OCI-LY1 (cell line): ENCODE data around the gene RAPGEF3.

Source experiments
- H2AFZ ChIP-seq: fragments of 200-600 bp; sonication (generic), shearing (Covaris generic); 2 replicates; pipeline ENCODE4 v1.6.0; 2014; ENCODE audit warnings: antibody characterized with exemption, mild to moderate bottlenecking, low read length
- H3F3A ChIP-seq: fragments of 200-600 bp; sonication (generic), shearing (Covaris generic); 2 replicates; pipeline ENCODE4 v1.6.0; 2014; ENCODE audit warnings: mild to moderate bottlenecking, antibody characterized with exemption, low read length, moderate library complexity; ENCODE audit not compliant: insufficient read depth
- H3K27ac ChIP-seq: fragments of 200-600 bp; sonication (generic); 2 replicates; pipeline ENCODE4 v1.5.1; 2014; ENCODE audit warnings: low read length, mixed run types, mild to moderate bottlenecking, low read depth; ENCODE audit not compliant: poor library complexity, severe bottlenecking
- H3K27me3 ChIP-seq: fragments of 200-600 bp; sonication (generic); 2 replicates; pipeline ENCODE4 v1.6.0; 2014; ENCODE audit warnings: antibody characterized with exemption, mild to moderate bottlenecking, low read length, moderate library complexity; ENCODE audit not compliant: insufficient read depth
- H3K36me3 ChIP-seq: fragments of 200-600 bp; sonication (generic); 2 replicates; pipeline ENCODE4 v1.6.1; 2014; ENCODE audit warnings: mild to moderate bottlenecking, antibody characterized with exemption, low read length, moderate library complexity, mixed read lengths; ENCODE audit not compliant: insufficient read depth
- H3K4me1 ChIP-seq: fragments of 200-600 bp; sonication (generic); 2 replicates; pipeline ENCODE4 v1.5.1; 2014; ENCODE audit warnings: mild to moderate bottlenecking, low read length, moderate library complexity; ENCODE audit not compliant: insufficient read depth, severe bottlenecking
- H3K4me2 ChIP-seq: fragments of 200-600 bp; sonication (generic), shearing (Covaris generic); 2 replicates; pipeline ENCODE4 v1.6.1; 2014; ENCODE audit warnings: low read length
- H3K4me3 ChIP-seq: fragments of 200-600 bp; sonication (generic); 2 replicates; pipeline ENCODE4 v1.5.1; 2014; ENCODE audit warnings: low read length, low read depth, mild to moderate bottlenecking, mixed read lengths; ENCODE audit not compliant: poor library complexity, severe bottlenecking
- H3K79me2 ChIP-seq: fragments of 200-600 bp; shearing (Covaris generic); 2 replicates; pipeline ENCODE4 v1.6.1; 2016; ENCODE audit warnings: mixed run types, low read length, mixed read lengths; ENCODE audit not compliant: insufficient read depth
- H3K9ac ChIP-seq: fragments of 200-600 bp; sonication (generic), shearing (Covaris generic); 2 replicates; pipeline ENCODE4 v1.6.1; 2014; ENCODE audit warnings: mild to moderate bottlenecking, low read length, mixed read lengths
- H3K9me2 ChIP-seq: fragments of 200-600 bp; sonication (generic), shearing (Covaris generic); 2 replicates; pipeline ENCODE4 v1.6.1; 2014; ENCODE audit warnings: low read depth, mild to moderate bottlenecking, low read length, mixed read lengths
- H3K9me3 ChIP-seq: fragments of 200-600 bp; shearing (Covaris generic); 2 replicates; pipeline ENCODE4 v1.6.1; 2014; ENCODE audit warnings: low read length, mixed read lengths
- H4K20me1 ChIP-seq: fragments of 200-600 bp; sonication (generic), shearing (Covaris generic); 2 replicates; pipeline ENCODE4 v1.6.0; 2016; ENCODE audit warnings: mild to moderate bottlenecking, low read length; ENCODE audit not compliant: insufficient read depth
- CTCF ChIP-seq: fragments of 200-600 bp; sonication (generic), shearing (Covaris generic); IDR thresholded peaks from 2 replicates; pipeline ENCODE4 v1.5.1; 2017; ENCODE audit warnings: mild to moderate bottlenecking, antibody characterized with exemption, low read length, moderate library complexity, mixed read lengths
- EZH2 ChIP-seq: fragments of 200-600 bp; sonication (generic), shearing (Covaris generic); IDR thresholded peaks from 2 replicates; pipeline ENCODE4 v1.8.0; 2017; ENCODE audit warnings: borderline replicate concordance, mixed run types, mild to moderate bottlenecking, antibody characterized with exemption, low read length, moderate library complexity, mixed read lengths

Gene RAPGEF3

GRCh38 chr12:47800582-47800981, 41.9 kb upstream of the RAPGEF3 start:
- H3K9me2 ChIP-seq, result no peaks in the 10 kb centered on the region
- no peak overlapping the region for H3K27ac ChIP-seq
- no peaks in the 10 kb centered on the region for H4K20me1 ChIP-seq
- peaks cover 54% of the 10 kb centered on the region for H3K4me1 ChIP-seq
- H2AFZ ChIP-seq, result no peak overlapping the region
- H3K79me2 ChIP-seq, result 0 out of 2 replicates have a peak, but pooled peaks cover 3% of the 10 kb centered on the region
- H3K4me3 ChIP-seq, result no peak overlapping the region
- H3K9ac ChIP-seq, result no peak overlapping the region
- peaks cover 55% of the 10 kb centered on the region for H3K36me3 ChIP-seq
- no peaks in the 10 kb centered on the region for H3K9me3 ChIP-seq
- no peaks in the 10 kb centered on the region for H3F3A ChIP-seq
- TF ChIP-seq CTCF, result no peak
- TF ChIP-seq EZH2, result no peak
- no peaks in the 10 kb centered on the region for H3K27me3 ChIP-seq
- no peak overlapping the region for H3K4me2 ChIP-seq

GRCh38 chr12:47799357-47799955, 40.8 kb upstream of the RAPGEF3 start:
- Histone ChIP-seq H3K4me3 (no peak overlapping the region), H3K79me2 (no peaks in the 10 kb centered on the region), H3K9me2 (no peaks in the 10 kb centered on the region), H3K36me3 (peaks cover 55% of the 10 kb centered on the region), H2AFZ (no peak overlapping the region), H3K4me2 (no peak overlapping the region), H3K27me3 (no peaks in the 10 kb centered on the region), H3K4me1 (peaks cover 43% of the 10 kb centered on the region), H3K9ac (no peak overlapping the region), H4K20me1 (no peaks in the 10 kb centered on the region), H3K27ac (peak overlapping the region; percentile 34), H3K9me3 (no peaks in the 10 kb centered on the region), H3F3A (no peaks in the 10 kb centered on the region)
- no peak for TF ChIP-seq EZH2
- TF ChIP-seq CTCF, result no peak

GRCh38 chr12:47798382-47798948, 39.8 kb upstream of the RAPGEF3 start:
- H3K9me2 ChIP-seq, result no peaks in the 10 kb centered on the region
- TF ChIP-seq EZH2 (no peak), CTCF (no peak)
- H3K9ac ChIP-seq, result no peak overlapping the region
- peaks cover 36% of the 10 kb centered on the region for H3K4me1 ChIP-seq
- H3K79me2 ChIP-seq, result no peaks in the 10 kb centered on the region
- H3K27me3 ChIP-seq, result no peaks in the 10 kb centered on the region
- no peak overlapping the region for H2AFZ ChIP-seq
- H3F3A ChIP-seq, result no peaks in the 10 kb centered on the region
- peak overlapping the region; percentile 6 for H3K27ac ChIP-seq
- H3K9me3 ChIP-seq, result no peaks in the 10 kb centered on the region
- H4K20me1 ChIP-seq, result no peaks in the 10 kb centered on the region
- H3K4me2 ChIP-seq, result no peak overlapping the region
- peaks cover 56% of the 10 kb centered on the region for H3K36me3 ChIP-seq
- no peak overlapping the region for H3K4me3 ChIP-seq
